Measurements from ENCODE around the gene DNAAF9.
A peak's percentile ranks its signal among the peaks of the same experiment; 100 is the strongest.

The DNAAF9 gene

GRCh38 chr20:3392756-3393155, 14.7 kb downstream of the DNAAF9 start:
- H3K36me3 ChIP-seq (ENCODE audit: control insufficient read depth in 4 of 4, insufficient read depth in 4 of 4, low read length in 3 of 4), result no peaks in the 10 kb centered on the region
- no peak for DNase-seq
- H3K4me1 ChIP-seq (ENCODE audit: control extremely low read depth in 1 of 4, control insufficient read depth in 4 of 4, insufficient read depth in 4 of 4, low read length in 3 of 4), result no peaks in the 10 kb centered on the region
- ChIA-PET POLR2A (no interaction called here), CTCF (no interaction called here)
- H3K27ac ChIP-seq (ENCODE audit: insufficient read depth in 1 of 2, low read depth in 1 of 2, low read length in 2 of 2, poor library complexity in 1 of 2, severe bottlenecking in 2 of 2), result no peak overlapping the region
- H3K9me3 ChIP-seq (ENCODE audit: control extremely low read depth in 1 of 5, control insufficient read depth in 4 of 5, insufficient read depth in 2 of 5, low read depth in 1 of 5, low read length in 4 of 5), result peaks cover 0 to 5% (median 3%) of the 10 kb centered on the region in 5 experiments
- H3K4me3 ChIP-seq (ENCODE audit: control insufficient read depth in 1 of 7, extremely low read depth in 1 of 7, insufficient read depth in 4 of 7, low read depth in 2 of 7, low read length in 6 of 7), result no peak overlapping the region
- no peaks in the 10 kb centered on the region for H3K27me3 ChIP-seq (replicated peaks in 2 of 5; ENCODE audit: control insufficient read depth in 4 of 5, insufficient read depth in 5 of 5, low read length in 4 of 5)
- no CpG with 5 or more reads among the region's 1 CpG for WGBS (ENCODE audit: insufficient coverage)

DNA sequence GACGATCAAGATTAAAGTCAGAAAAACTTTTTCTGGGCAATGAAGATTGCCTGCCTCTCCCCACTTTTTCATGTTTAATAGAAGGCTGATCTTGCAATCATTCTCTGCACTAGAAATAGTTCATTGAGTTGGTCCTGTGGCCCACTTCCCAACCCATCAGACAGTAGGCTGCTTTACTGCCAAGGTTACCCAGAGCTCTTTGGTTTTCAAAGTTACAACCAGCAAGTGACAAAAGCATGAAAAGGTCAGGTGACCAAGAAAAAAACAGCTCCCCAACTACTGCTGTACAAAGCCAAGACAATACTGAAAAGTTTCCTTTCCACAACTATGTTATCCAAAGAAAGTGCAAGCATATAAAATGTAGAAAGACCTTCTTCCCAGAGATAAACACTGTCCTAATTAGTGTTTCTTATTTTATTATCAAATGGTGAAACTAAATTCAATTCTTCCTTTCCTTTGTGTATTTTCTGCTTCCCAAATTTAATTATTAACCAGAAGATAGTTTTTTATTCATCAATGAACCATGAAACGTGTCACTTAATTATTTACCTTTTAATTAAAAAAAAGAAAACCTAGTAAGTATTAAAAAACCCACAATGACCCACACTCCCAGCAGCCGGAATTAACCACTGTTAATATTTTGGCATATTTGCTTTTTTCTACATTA, 16.6 kb downstream of the DNAAF9 start:
- H3K9me3 ChIP-seq (ENCODE audit: control extremely low read depth in 1 of 5, control insufficient read depth in 4 of 5, insufficient read depth in 2 of 5, low read depth in 1 of 5, low read length in 4 of 5), result peaks cover 0 to 6% (median 0%) of the 10 kb centered on the region in 5 experiments
- H3K4me1 ChIP-seq (ENCODE audit: control extremely low read depth in 1 of 4, control insufficient read depth in 4 of 4, insufficient read depth in 4 of 4, low read length in 3 of 4), result no peaks in the 10 kb centered on the region
- H3K27me3 ChIP-seq (replicated peaks in 2 of 5; ENCODE audit: control insufficient read depth in 4 of 5, insufficient read depth in 5 of 5, low read length in 4 of 5), result no peaks in the 10 kb centered on the region
- 83% methylated on average over 1 of the region's 3 CpGs for WGBS (ENCODE audit: insufficient coverage)
- H3K36me3 ChIP-seq (ENCODE audit: control insufficient read depth in 4 of 4, insufficient read depth in 4 of 4, low read length in 3 of 4), result no peaks in the 10 kb centered on the region
- peak in 2 of 3 donors; percentile 2 to 38 for DNase-seq
- ChIA-PET POLR2A (no interaction called here), CTCF (interaction anchor here (1.4 kb wide), 1 partner anchor 15 kb away, joined by 3 read pairs; no protein-coding TSS in a partner anchor)
- H3K4me3 ChIP-seq (ENCODE audit: control insufficient read depth in 1 of 7, extremely low read depth in 1 of 7, insufficient read depth in 4 of 7, low read depth in 2 of 7, low read length in 6 of 7), result no peak overlapping the region
- no peak overlapping the region for H3K27ac ChIP-seq (ENCODE audit: insufficient read depth in 1 of 2, low read depth in 1 of 2, low read length in 2 of 2, poor library complexity in 1 of 2, severe bottlenecking in 2 of 2)

- DNase-seq, result no peak
- ChIA-PET POLR2A (no interaction called here), CTCF (no interaction called here)
- Histone ChIP-seq H3K9me3 (ENCODE audit: control extremely low read depth in 1 of 5, control insufficient read depth in 4 of 5, insufficient read depth in 2 of 5, low read depth in 1 of 5, low read length in 4 of 5) (peaks cover 0 to 6% (median 0%) of the 10 kb centered on the region in 5 experiments), H3K27ac (ENCODE audit: insufficient read depth in 1 of 2, low read depth in 1 of 2, low read length in 2 of 2, poor library complexity in 1 of 2, severe bottlenecking in 2 of 2) (no peak overlapping the region), H3K4me3 (ENCODE audit: control insufficient read depth in 1 of 7, extremely low read depth in 1 of 7, insufficient read depth in 4 of 7, low read depth in 2 of 7, low read length in 6 of 7) (no peak overlapping the region), H3K27me3 (replicated peaks in 2 of 5; ENCODE audit: control insufficient read depth in 4 of 5, insufficient read depth in 5 of 5, low read length in 4 of 5) (no peaks in the 10 kb centered on the region), H3K36me3 (ENCODE audit: control insufficient read depth in 4 of 4, insufficient read depth in 4 of 4, low read length in 3 of 4) (peaks cover 0 to 12% (median 1%) of the 10 kb centered on the region in 4 experiments), H3K4me1 (ENCODE audit: control extremely low read depth in 1 of 4, control insufficient read depth in 4 of 4, insufficient read depth in 4 of 4, low read length in 3 of 4) (peaks cover 0 to 4% (median 0%) of the 10 kb centered on the region in 4 experiments)
- 96% methylated on average over 6 of the region's 7 CpGs for whole genome bisulfite sequencing (ENCODE audit: insufficient coverage)
Observed at GRCh38 chr20:3383878-3384495, 23.5 kb downstream of the DNAAF9 start.

GRCh38 chr20:3382836-3383235, 24.6 kb downstream of the DNAAF9 start:
- Histone ChIP-seq H3K9me3 (ENCODE audit: control extremely low read depth in 1 of 5, control insufficient read depth in 4 of 5, insufficient read depth in 2 of 5, low read depth in 1 of 5, low read length in 4 of 5) (peaks cover 0 to 3% (median 0%) of the 10 kb centered on the region in 5 experiments), H3K4me1 (ENCODE audit: control extremely low read depth in 1 of 4, control insufficient read depth in 4 of 4, insufficient read depth in 4 of 4, low read length in 3 of 4) (peaks cover 4 to 14% (median 10%) of the 10 kb centered on the region in 4 experiments), H3K27me3 (replicated peaks in 2 of 5; ENCODE audit: control insufficient read depth in 4 of 5, insufficient read depth in 5 of 5, low read length in 4 of 5) (no peaks in the 10 kb centered on the region), H3K27ac (ENCODE audit: insufficient read depth in 1 of 2, low read depth in 1 of 2, low read length in 2 of 2, poor library complexity in 1 of 2, severe bottlenecking in 2 of 2) (no peak overlapping the region), H3K36me3 (ENCODE audit: control insufficient read depth in 4 of 4, insufficient read depth in 4 of 4, low read length in 3 of 4) (peaks cover 0 to 17% (median 5%) of the 10 kb centered on the region in 4 experiments), H3K4me3 (ENCODE audit: control insufficient read depth in 1 of 7, extremely low read depth in 1 of 7, insufficient read depth in 4 of 7, low read depth in 2 of 7, low read length in 6 of 7) (no peak overlapping the region)
- WGBS (ENCODE audit: insufficient coverage), result 97% methylated on average over 3 of the region's 3 CpGs
- no peak for DNase-seq
- ChIA-PET CTCF (no interaction called here), POLR2A (no interaction called here)

DNA sequence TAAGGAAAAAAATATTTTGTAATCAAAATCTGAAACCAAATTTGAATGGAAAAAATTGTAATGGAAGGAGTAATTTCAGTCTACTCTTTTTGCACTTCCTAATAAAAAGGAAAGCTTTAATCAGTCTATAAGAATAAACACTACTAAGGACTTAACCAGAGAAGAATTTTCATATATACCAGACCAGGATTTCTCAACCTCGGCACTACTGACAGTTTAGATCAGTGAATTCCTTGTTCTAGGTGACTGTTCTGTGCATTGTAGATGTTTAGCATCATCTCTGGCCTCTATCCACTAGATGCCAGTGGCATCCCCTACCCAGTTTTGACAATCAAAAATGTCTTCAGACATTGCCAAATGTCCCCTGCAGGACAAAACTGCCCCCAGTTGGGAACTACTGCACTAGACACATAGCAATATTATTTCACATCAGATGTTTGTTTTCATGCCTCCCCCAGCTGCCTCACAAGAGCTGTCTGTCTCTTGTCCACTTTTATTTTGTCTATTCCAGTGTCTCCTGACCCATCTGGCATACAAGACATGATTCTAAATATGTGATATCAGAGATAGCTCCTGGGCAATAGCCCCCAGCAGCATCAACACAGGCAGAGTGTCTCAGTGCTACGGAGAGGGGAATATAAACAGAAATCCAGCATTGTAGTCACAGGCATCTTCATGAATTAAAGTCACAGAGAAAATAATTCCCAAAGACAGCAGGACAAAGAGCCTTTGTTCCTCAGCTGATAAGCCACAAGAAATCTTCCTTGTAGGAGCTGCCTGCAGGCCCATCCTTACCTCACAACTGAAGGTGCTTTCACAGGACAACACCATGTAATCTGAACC, 27.0 kb downstream of the DNAAF9 start:
- WGBS (ENCODE audit: insufficient coverage), result 100% methylated on average over 2 of the region's 2 CpGs
- Histone ChIP-seq H3K27me3 (replicated peaks in 2 of 5; ENCODE audit: control insufficient read depth in 4 of 5, insufficient read depth in 5 of 5, low read length in 4 of 5) (no peaks in the 10 kb centered on the region), H3K36me3 (ENCODE audit: control insufficient read depth in 4 of 4, insufficient read depth in 4 of 4, low read length in 3 of 4) (peaks cover 2 to 22% (median 9%) of the 10 kb centered on the region in 4 experiments), H3K9me3 (ENCODE audit: control extremely low read depth in 1 of 5, control insufficient read depth in 4 of 5, insufficient read depth in 2 of 5, low read depth in 1 of 5, low read length in 4 of 5) (no peaks in the 10 kb centered on the region), H3K4me1 (ENCODE audit: control extremely low read depth in 1 of 4, control insufficient read depth in 4 of 4, insufficient read depth in 4 of 4, low read length in 3 of 4) (peaks cover 4 to 14% (median 11%) of the 10 kb centered on the region in 4 experiments), H3K4me3 (ENCODE audit: control insufficient read depth in 1 of 7, extremely low read depth in 1 of 7, insufficient read depth in 4 of 7, low read depth in 2 of 7, low read length in 6 of 7) (no peak overlapping the region), H3K27ac (ENCODE audit: insufficient read depth in 1 of 2, low read depth in 1 of 2, low read length in 2 of 2, poor library complexity in 1 of 2, severe bottlenecking in 2 of 2) (no peak overlapping the region)
- DNase-seq, result no peak
- CTCF ChIA-PET, result interaction anchor here (0.8 to 1.4 kb wide), 3 partner anchors 14 to 50 kb away, joined by 3 to 4 read pairs (median 4); no protein-coding TSS in a partner anchor
- POLR2A ChIA-PET, result no interaction called here

DNA sequence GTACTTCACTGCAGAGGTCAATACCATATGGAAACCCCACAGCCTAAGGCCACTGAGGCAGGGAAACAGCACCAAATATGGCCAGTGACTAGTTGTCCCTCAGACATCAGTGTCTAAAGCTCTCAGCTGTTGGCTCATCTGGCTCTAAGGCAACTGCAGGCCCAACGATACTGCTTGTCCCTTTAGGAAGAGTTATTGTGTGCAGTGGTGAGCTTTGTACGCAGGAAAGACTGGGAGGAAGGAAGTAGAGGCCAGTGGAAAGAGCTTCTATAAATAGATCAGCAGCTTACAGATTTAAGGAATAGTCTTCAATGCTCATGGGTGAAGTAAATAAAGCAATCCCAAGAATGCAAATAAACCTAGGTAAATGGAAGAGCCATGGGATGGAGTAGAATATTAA, 29.3 kb downstream of the DNAAF9 start:
- peak overlapping the region in 2 of 7 experiments; percentile 5 to 42 for H3K4me3 ChIP-seq (ENCODE audit: control insufficient read depth in 1 of 7, extremely low read depth in 1 of 7, insufficient read depth in 4 of 7, low read depth in 2 of 7, low read length in 6 of 7)
- WGBS (ENCODE audit: insufficient coverage), result 0% methylated on average over 1 of the region's 2 CpGs
- no peak overlapping the region for H3K27ac ChIP-seq (ENCODE audit: insufficient read depth in 1 of 2, low read depth in 1 of 2, low read length in 2 of 2, poor library complexity in 1 of 2, severe bottlenecking in 2 of 2)
- ChIA-PET CTCF (interaction anchor here (1.4 kb wide), 1 partner anchor 28 kb away, joined by 5 read pairs; the partner anchor contains the start of gene DNAAF9), POLR2A (no interaction called here)
- peaks cover 4 to 11% (median 10%) of the 10 kb centered on the region in 4 experiments for H3K4me1 ChIP-seq (ENCODE audit: control extremely low read depth in 1 of 4, control insufficient read depth in 4 of 4, insufficient read depth in 4 of 4, low read length in 3 of 4)
- H3K27me3 ChIP-seq (replicated peaks in 2 of 5; ENCODE audit: control insufficient read depth in 4 of 5, insufficient read depth in 5 of 5, low read length in 4 of 5), result no peaks in the 10 kb centered on the region
- no peaks in the 10 kb centered on the region for H3K9me3 ChIP-seq (ENCODE audit: control extremely low read depth in 1 of 5, control insufficient read depth in 4 of 5, insufficient read depth in 2 of 5, low read depth in 1 of 5, low read length in 4 of 5)
- H3K36me3 ChIP-seq (ENCODE audit: control insufficient read depth in 4 of 4, insufficient read depth in 4 of 4, low read length in 3 of 4), result peaks cover 6 to 43% (median 23%) of the 10 kb centered on the region in 4 experiments
- no peak for DNase-seq
